Liver (tissue), 9 donors: ENCODE results near the gene BRD1. TPM values are rescaled to one million over a fixed set of nuclear protein-coding genes. Genes with fewer than 3 reads are reported as not detected.

Source experiments
- DNase-seq: peaks from one replicate; pipeline ENCODE4 v3.0.0-alpha.2; 2017; ENCODE audit warnings: low spot score
- H3K27ac ChIP-seq, 2 donors: one replicate each; pipeline ENCODE4 v1.7.0; 2013; ENCODE audit warnings: inconsistent platforms in 2 of 2, low read length in 2 of 2, control low read depth in 1 of 2, low read depth in 1 of 2, mild to moderate bottlenecking in 1 of 2
- H3K27me3 ChIP-seq, 4 donors: one replicate each; pipeline versions ENCODE4 v1.6.1 to v1.7.0; 2013; ENCODE audit warnings: low read length in 3 of 4, inconsistent platforms in 1 of 4, mild to moderate bottlenecking in 1 of 4, moderate library complexity in 1 of 4; ENCODE audit not compliant: control insufficient read depth in 4 of 4, insufficient read depth in 4 of 4
- H3K36me3 ChIP-seq, 4 donors: one replicate each; pipeline versions ENCODE4 v1.6.1 to v1.7.0; 2013; ENCODE audit warnings: low read length in 3 of 4, mild to moderate bottlenecking in 3 of 4, low read depth in 1 of 4, moderate library complexity in 1 of 4; ENCODE audit not compliant: control insufficient read depth in 4 of 4, insufficient read depth in 3 of 4
- H3K4me1 ChIP-seq, 4 donors: one replicate each; pipeline versions ENCODE4 v1.6.1 to v1.7.0; 2013; ENCODE audit warnings: low read length in 3 of 4, mild to moderate bottlenecking in 3 of 4, moderate library complexity in 1 of 4; ENCODE audit not compliant: control insufficient read depth in 4 of 4, insufficient read depth in 4 of 4
- H3K4me3 ChIP-seq, 3 donors: one replicate each; pipeline versions ENCODE4 v1.6.1 to v1.7.0; 2013; ENCODE audit warnings: low read length in 3 of 3, control low read depth in 1 of 3, low read depth in 1 of 3, mild to moderate bottlenecking in 1 of 3
- H3K9ac ChIP-seq, 2 donors: one replicate each; pipeline ENCODE4 v1.7.0; 2013; ENCODE audit warnings: low read length in 2 of 2, mild to moderate bottlenecking in 2 of 2, moderate library complexity in 2 of 2, control low read depth in 1 of 2, low read depth in 1 of 2
- H3K9me3 ChIP-seq, 4 donors: one replicate each; pipeline versions ENCODE4 v1.6.1 to v1.7.0; 2013; ENCODE audit warnings: low read length in 3 of 4; ENCODE audit not compliant: control insufficient read depth in 4 of 4
- EGR1 ChIP-seq, 2 donors: IDR thresholded peaks; 2 replicates each; pipeline ENCODE4 v1.6.1; 2016 to 2018; ENCODE audit warnings: antibody characterized with exemption in 2 of 2, low read depth in 2 of 2
- FOXA1 ChIP-seq: IDR thresholded peaks from 2 replicates; pipeline ENCODE4 v1.6.1; 2016; ENCODE audit warnings: antibody characterized with exemption
- FOXA2 ChIP-seq: IDR thresholded peaks from 2 replicates; pipeline ENCODE4 v1.6.1; 2016; ENCODE audit warnings: antibody characterized with exemption
- GABPA ChIP-seq, 2 donors: IDR thresholded peaks in 1 of 2; conservative IDR thresholded peaks in 1 of 2; 2 replicates each; pipeline ENCODE4 v1.6.1; 2016; ENCODE audit warnings: antibody characterized with exemption in 2 of 2, mild to moderate bottlenecking in 1 of 2, moderate library complexity in 1 of 2
- HNF4A ChIP-seq, 2 donors: conservative IDR thresholded peaks; 2 replicates each; pipeline ENCODE4 v1.6.1; 2016; ENCODE audit warnings: antibody characterized with exemption in 2 of 2, mild to moderate bottlenecking in 2 of 2
- HNF4G ChIP-seq: IDR thresholded peaks from 2 replicates; pipeline ENCODE4 v1.6.1; 2016; ENCODE audit warnings: antibody characterized with exemption
- JUND ChIP-seq, 2 donors: IDR thresholded peaks; 2 replicates each; pipeline ENCODE4 v1.6.1; 2016; ENCODE audit warnings: antibody characterized with exemption in 2 of 2
- NR2F2 ChIP-seq: IDR thresholded peaks from 2 replicates; pipeline ENCODE4 v1.6.1; 2016; ENCODE audit warnings: antibody characterized with exemption
- RAD21 ChIP-seq, 2 donors: IDR thresholded peaks; 2 replicates each; pipeline ENCODE4 v1.6.1; 2016; ENCODE audit warnings: antibody characterized with exemption in 2 of 2, mild to moderate bottlenecking in 2 of 2
- RXRA ChIP-seq, 2 donors: IDR thresholded peaks; 2 replicates each; pipeline ENCODE4 v1.6.1; 2017 to 2018; ENCODE audit warnings: antibody characterized with exemption in 2 of 2, mild to moderate bottlenecking in 1 of 2
- SP1 ChIP-seq: IDR thresholded peaks from 2 replicates; pipeline ENCODE4 v1.6.1; 2018; ENCODE audit warnings: antibody characterized with exemption, mild to moderate bottlenecking
- TAF1 ChIP-seq: conservative IDR thresholded peaks from 2 replicates; pipeline ENCODE4 v1.6.1; 2016; ENCODE audit warnings: antibody characterized with exemption, mild to moderate bottlenecking
- WGBS: extraction: QIAGEN DNeasy Blood & Tissue Kit; methylation state at CpG from one replicate; pipeline ENCODE4 v1.1.7; 2013; 5-methylcytosine and 5-hydroxymethylcytosine counted together
- polyA plus RNA-seq, 2 donors: library from polyadenylated mRNA; stranded (reverse) in 1 of 2; unstranded in 1 of 2; fragments of 200-250 nt in 1 of 2; fragments of >200 nt in 1 of 2; fragmentation: Nextera tagmentation in 1 of 2; extraction: Ambion mirVana in 1 of 2; gene quantifications; one replicate each; pipeline versions ENCODE4 v1.2.1 to v1.2.3, GENCODE V29; 2013 to 2015
- total RNA-seq, 2 donors: library from RNA; depleted of rRNA; stranded (reverse); fragments of >200 nt; gene quantifications; one replicate each; pipeline ENCODE4 v1.2.3, GENCODE V29; 2014
- TF ChIP-seq, protein P1 (sequence below): IDR thresholded peaks from 2 replicates; pipeline ENCODE4 v1.6.1; 2016; ENCODE audit warnings: antibody characterized with exemption
- TF ChIP-seq, protein P2 (sequence below): fragments of 150-350 bp; IDR thresholded peaks from 2 replicates; pipeline ENCODE4 v1.5.1; 2017; ENCODE audit warnings: improper control_type of control experiment, low read depth, low read length; ENCODE audit not compliant: missing input control
- TF ChIP-seq, protein P3 (sequence below): IDR thresholded peaks from 2 replicates; pipeline ENCODE4 v1.6.1; 2016; ENCODE audit warnings: antibody characterized with exemption
- TF ChIP-seq, protein P4 (sequence below): IDR thresholded peaks from 2 replicates; pipeline ENCODE4 v1.6.1; 2016; ENCODE audit warnings: antibody characterized with exemption
- TF ChIP-seq, protein P5 (sequence below): IDR thresholded peaks from 2 replicates; pipeline ENCODE4 v1.6.1; 2016; ENCODE audit warnings: antibody characterized with exemption, mild to moderate bottlenecking
- donor health status: healthy.
- donor health status: healthy.
- donor health status: healthy.
- donor health status: healthy.
- donor health status: healthy.

BRD1 gene
- total and polyA plus RNA-seq, 4 donors, result 3.3 to 20.7 (median 11.6) TPM

DNA sequence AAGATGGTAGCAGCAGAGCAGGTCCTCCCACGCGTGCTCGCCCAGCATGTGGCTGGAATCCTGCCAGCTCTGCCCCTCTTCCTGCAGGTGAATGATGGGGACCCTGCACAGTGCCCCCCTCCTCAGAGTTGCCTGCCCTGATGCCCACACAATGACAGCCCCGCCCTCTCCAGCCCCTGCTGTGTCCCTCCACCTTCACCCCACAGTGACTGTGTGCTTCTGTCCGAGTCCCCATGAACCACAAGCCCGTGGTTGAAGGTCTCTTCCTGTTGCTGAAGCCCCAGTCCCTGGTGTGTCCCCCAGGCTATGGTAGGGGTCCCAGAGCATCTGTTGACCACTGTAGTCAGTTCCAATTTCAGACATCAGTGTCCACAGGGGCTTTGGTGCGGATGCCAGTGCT is 71.0 kb downstream of the BRD1 start:
- no peaks in the 10 kb centered on the region for H3K4me1 ChIP-seq
- 89% methylated on average over 7 of the region's 7 CpGs for WGBS
- no peak for TF ChIP-seq JUND (IDR thresholded peaks at IDR 0.05)
- no peak for TF ChIP-seq NR2F2
- TF ChIP-seq FOXA1, result no peak
- no peak for TF ChIP-seq RXRA (IDR thresholded peaks at IDR 0.05)
- no peak overlapping the region for H3K4me3 ChIP-seq
- DNase-seq, result peak; percentile 23
- no peak overlapping the region for H3K9ac ChIP-seq
- no peak overlapping the region for H3K27ac ChIP-seq
- peaks cover 0 to 2% (median 0%) of the 10 kb centered on the region in 4 donors for H3K27me3 ChIP-seq
- H3K9me3 ChIP-seq, result no peaks in the 10 kb centered on the region
- H3K36me3 ChIP-seq, result no peaks in the 10 kb centered on the region

DNA sequence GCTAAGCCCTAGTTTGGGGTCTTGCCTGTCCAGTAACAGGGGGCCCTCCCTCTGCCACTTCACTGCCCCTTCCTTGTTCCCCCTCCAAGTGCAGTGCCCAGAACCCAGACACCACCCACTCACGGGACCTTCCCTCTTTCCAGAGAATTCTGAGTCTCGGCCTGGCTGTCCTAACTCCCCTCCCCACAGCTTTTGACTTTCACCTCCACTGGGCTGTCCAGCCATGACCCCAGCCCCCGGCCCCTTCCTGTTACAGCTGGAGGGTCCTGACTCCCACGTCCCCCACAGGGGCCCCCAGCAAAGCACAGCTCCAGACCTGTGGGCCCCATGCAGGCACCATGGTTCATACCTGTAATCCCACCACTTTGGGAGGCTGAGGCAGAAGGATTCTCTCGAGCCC is 71.5 kb downstream of the BRD1 start:
- H3K27me3 ChIP-seq, result peaks cover 0 to 2% (median 0%) of the 10 kb centered on the region in 4 donors
- WGBS, result 76% methylated on average over 5 of the region's 5 CpGs
- H3K9ac ChIP-seq, result no peak overlapping the region
- no peaks in the 10 kb centered on the region for H3K4me1 ChIP-seq
- no peak overlapping the region for H3K4me3 ChIP-seq
- H3K9me3 ChIP-seq, result no peaks in the 10 kb centered on the region
- no peak for DNase-seq
- H3K36me3 ChIP-seq, result no peaks in the 10 kb centered on the region
- no peak for TF ChIP-seq RXRA (IDR thresholded peaks at IDR 0.05)
- TF ChIP-seq GABPA (IDR thresholded peaks at IDR 0.05 in 1 of 2, conservative IDR thresholded peaks at IDR 0.05 in 1 of 2), result no peak
- TF ChIP-seq HNF4A (conservative IDR thresholded peaks at IDR 0.05), result no peak
- TF ChIP-seq NR2F2, result no peak
- TF ChIP-seq, protein P1, sequence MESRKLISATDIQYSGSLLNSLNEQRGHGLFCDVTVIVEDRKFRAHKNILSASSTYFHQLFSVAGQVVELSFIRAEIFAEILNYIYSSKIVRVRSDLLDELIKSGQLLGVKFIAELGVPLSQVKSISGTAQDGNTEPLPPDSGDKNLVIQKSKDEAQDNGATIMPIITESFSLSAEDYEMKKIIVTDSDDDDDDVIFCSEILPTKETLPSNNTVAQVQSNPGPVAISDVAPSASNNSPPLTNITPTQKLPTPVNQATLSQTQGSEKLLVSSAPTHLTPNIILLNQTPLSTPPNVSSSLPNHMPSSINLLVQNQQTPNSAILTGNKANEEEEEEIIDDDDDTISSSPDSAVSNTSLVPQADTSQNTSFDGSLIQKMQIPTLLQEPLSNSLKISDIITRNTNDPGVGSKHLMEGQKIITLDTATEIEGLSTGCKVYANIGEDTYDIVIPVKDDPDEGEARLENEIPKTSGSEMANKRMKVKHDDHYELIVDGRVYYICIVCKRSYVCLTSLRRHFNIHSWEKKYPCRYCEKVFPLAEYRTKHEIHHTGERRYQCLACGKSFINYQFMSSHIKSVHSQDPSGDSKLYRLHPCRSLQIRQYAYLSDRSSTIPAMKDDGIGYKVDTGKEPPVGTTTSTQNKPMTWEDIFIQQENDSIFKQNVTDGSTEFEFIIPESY, result no peak
- no peak for TF ChIP-seq SP1
- TF ChIP-seq, protein P2, sequence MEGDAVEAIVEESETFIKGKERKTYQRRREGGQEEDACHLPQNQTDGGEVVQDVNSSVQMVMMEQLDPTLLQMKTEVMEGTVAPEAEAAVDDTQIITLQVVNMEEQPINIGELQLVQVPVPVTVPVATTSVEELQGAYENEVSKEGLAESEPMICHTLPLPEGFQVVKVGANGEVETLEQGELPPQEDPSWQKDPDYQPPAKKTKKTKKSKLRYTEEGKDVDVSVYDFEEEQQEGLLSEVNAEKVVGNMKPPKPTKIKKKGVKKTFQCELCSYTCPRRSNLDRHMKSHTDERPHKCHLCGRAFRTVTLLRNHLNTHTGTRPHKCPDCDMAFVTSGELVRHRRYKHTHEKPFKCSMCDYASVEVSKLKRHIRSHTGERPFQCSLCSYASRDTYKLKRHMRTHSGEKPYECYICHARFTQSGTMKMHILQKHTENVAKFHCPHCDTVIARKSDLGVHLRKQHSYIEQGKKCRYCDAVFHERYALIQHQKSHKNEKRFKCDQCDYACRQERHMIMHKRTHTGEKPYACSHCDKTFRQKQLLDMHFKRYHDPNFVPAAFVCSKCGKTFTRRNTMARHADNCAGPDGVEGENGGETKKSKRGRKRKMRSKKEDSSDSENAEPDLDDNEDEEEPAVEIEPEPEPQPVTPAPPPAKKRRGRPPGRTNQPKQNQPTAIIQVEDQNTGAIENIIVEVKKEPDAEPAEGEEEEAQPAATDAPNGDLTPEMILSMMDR, result no peak
- no peak for TF ChIP-seq RAD21 (IDR thresholded peaks at IDR 0.05)
- TF ChIP-seq, protein P3, sequence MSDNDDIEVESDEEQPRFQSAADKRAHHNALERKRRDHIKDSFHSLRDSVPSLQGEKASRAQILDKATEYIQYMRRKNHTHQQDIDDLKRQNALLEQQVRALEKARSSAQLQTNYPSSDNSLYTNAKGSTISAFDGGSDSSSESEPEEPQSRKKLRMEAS, result no peak
- TF ChIP-seq JUND (IDR thresholded peaks at IDR 0.05), result no peak
- TF ChIP-seq, protein P4, sequence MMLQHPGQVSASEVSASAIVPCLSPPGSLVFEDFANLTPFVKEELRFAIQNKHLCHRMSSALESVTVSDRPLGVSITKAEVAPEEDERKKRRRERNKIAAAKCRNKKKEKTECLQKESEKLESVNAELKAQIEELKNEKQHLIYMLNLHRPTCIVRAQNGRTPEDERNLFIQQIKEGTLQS, result no peak
- TF ChIP-seq EGR1 (IDR thresholded peaks at IDR 0.05; ENCODE audit: low read depth in 2 of 2), result no peak
- no peak overlapping the region for H3K27ac ChIP-seq

DNA sequence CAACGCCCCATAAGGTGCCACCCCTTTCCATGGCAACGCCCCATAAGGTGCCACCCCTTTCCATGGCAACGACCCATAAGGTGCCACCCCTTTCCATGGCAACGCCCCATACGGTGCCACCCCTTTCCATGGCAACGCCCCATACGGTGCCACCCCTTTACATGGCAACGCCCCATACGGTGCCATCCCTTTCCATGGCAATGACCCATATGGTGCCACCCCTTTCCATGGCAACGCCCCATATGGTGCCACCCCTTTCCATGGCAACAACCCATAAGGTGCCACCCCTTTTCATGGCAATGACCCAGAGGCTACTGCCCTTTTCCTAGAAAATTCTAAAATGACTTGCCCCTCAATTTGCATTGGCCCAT is 72.1 kb downstream of the BRD1 start:
- Histone ChIP-seq H3K27ac (no peak overlapping the region), H3K27me3 (peaks cover 0 to 2% (median 0%) of the 10 kb centered on the region in 4 donors), H3K4me1 (no peaks in the 10 kb centered on the region), H3K4me3 (no peak overlapping the region), H3K9ac (no peak overlapping the region), H3K9me3 (no peaks in the 10 kb centered on the region), H3K36me3 (no peaks in the 10 kb centered on the region)
- 86% methylated on average over 10 of the region's 10 CpGs for WGBS
- no peak for DNase-seq
- TF ChIP-seq, protein P5, sequence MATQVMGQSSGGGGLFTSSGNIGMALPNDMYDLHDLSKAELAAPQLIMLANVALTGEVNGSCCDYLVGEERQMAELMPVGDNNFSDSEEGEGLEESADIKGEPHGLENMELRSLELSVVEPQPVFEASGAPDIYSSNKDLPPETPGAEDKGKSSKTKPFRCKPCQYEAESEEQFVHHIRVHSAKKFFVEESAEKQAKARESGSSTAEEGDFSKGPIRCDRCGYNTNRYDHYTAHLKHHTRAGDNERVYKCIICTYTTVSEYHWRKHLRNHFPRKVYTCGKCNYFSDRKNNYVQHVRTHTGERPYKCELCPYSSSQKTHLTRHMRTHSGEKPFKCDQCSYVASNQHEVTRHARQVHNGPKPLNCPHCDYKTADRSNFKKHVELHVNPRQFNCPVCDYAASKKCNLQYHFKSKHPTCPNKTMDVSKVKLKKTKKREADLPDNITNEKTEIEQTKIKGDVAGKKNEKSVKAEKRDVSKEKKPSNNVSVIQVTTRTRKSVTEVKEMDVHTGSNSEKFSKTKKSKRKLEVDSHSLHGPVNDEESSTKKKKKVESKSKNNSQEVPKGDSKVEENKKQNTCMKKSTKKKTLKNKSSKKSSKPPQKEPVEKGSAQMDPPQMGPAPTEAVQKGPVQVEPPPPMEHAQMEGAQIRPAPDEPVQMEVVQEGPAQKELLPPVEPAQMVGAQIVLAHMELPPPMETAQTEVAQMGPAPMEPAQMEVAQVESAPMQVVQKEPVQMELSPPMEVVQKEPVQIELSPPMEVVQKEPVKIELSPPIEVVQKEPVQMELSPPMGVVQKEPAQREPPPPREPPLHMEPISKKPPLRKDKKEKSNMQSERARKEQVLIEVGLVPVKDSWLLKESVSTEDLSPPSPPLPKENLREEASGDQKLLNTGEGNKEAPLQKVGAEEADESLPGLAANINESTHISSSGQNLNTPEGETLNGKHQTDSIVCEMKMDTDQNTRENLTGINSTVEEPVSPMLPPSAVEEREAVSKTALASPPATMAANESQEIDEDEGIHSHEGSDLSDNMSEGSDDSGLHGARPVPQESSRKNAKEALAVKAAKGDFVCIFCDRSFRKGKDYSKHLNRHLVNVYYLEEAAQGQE, result no peak
- no peak for TF ChIP-seq RAD21 (IDR thresholded peaks at IDR 0.05)
- no peak for TF ChIP-seq SP1
- TF ChIP-seq FOXA1, result no peak
- TF ChIP-seq, protein P1, result no peak
- TF ChIP-seq FOXA2, result no peak
- no peak for TF ChIP-seq TAF1
- no peak for TF ChIP-seq RXRA (IDR thresholded peaks at IDR 0.05)
- no peak for TF ChIP-seq GABPA (IDR thresholded peaks at IDR 0.05 in 1 of 2, conservative IDR thresholded peaks at IDR 0.05 in 1 of 2)
- no peak for TF ChIP-seq HNF4G
